Measurements from ENCODE around the gene FAM47E.
A peak's percentile ranks its signal among the peaks of the same experiment; 100 is the strongest.

The FAM47E gene

DNA sequence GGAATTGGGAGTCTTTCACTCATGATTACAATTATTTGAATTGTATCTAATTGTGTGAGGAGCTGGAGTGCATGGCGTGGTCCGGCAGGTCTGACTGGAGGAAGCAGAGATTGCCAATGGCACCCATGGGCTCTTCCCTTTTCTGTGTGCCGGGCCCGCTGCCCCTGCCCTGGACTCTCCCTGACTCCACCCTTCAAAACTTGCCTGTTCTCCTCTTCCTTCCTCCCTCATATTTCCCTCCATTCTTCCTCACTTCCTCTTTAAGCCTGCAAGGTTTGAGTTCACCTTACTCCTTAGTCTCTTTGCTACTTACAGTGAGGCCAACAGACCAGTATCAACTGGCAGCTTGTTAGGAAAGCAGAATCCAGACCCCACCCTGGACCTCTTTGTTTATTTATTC, 48.5 kb downstream of the FAM47E start:
- H3K4me3 ChIP-seq (ENCODE audit: low read depth, low read length) = no peak overlapping the region
- H3K27me3 ChIP-seq (replicated peaks) = no peaks in the 10 kb centered on the region
- H3K36me3 ChIP-seq (replicated peaks) = no peaks in the 10 kb centered on the region
- in situ Hi-C loops (cut with HindIII; ENCODE audit: low pct_ligation_motif_present, low sequenced_read_pairs) = no loop called here
- no peak for DNase-seq
- H3K27ac ChIP-seq = no peak overlapping the region
- TF ChIP-seq, protein P1, sequence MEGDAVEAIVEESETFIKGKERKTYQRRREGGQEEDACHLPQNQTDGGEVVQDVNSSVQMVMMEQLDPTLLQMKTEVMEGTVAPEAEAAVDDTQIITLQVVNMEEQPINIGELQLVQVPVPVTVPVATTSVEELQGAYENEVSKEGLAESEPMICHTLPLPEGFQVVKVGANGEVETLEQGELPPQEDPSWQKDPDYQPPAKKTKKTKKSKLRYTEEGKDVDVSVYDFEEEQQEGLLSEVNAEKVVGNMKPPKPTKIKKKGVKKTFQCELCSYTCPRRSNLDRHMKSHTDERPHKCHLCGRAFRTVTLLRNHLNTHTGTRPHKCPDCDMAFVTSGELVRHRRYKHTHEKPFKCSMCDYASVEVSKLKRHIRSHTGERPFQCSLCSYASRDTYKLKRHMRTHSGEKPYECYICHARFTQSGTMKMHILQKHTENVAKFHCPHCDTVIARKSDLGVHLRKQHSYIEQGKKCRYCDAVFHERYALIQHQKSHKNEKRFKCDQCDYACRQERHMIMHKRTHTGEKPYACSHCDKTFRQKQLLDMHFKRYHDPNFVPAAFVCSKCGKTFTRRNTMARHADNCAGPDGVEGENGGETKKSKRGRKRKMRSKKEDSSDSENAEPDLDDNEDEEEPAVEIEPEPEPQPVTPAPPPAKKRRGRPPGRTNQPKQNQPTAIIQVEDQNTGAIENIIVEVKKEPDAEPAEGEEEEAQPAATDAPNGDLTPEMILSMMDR (IDR thresholded peaks at IDR 0.05; ENCODE audit: low read depth, low read length, missing control alignments) = no peak

DNA sequence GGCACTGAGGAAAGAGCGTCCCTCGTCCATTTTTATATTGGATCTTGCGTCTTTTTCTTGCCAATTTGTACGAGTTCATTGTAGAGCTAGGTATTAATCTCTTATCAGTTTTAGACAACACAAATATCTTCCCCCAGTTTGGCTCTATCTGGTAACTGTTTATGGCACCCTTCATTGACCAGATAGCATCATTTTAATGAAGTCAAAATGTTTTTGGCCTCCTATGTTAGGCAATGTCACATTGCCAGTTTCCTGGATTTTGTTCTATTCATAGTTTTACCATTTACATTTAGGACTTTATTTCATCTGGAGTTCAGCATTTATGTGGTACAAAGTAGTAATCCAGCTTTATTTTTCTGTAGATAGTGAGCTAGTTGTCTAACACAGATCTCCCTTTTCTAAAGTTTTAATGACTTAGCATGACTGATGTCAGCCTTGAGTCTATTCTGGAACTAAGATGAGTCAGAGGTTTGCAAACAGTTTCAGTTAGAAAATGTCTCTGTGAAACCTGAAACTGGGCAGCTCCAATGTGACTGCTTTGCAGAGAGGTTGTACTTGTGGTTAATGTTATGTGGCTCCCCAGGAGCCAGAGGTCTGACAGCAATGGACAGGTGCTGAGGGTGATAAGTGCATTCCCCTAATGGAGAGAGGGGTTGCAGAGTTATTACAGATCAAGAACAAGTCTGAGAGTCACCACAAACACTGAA, 49.7 kb downstream of the FAM47E start:
- Histone ChIP-seq H3K27me3 (replicated peaks) (no peaks in the 10 kb centered on the region), H3K27ac (no peak overlapping the region), H3K36me3 (replicated peaks) (no peaks in the 10 kb centered on the region), H3K4me3 (ENCODE audit: low read depth, low read length) (no peak overlapping the region)
- TF ChIP-seq, protein P1 (IDR thresholded peaks at IDR 0.05; ENCODE audit: low read depth, low read length, missing control alignments) = no peak
- peak; percentile 67 for DNase-seq
- in situ Hi-C loops (cut with HindIII; ENCODE audit: low pct_ligation_motif_present, low sequenced_read_pairs) = no loop called here

DNA sequence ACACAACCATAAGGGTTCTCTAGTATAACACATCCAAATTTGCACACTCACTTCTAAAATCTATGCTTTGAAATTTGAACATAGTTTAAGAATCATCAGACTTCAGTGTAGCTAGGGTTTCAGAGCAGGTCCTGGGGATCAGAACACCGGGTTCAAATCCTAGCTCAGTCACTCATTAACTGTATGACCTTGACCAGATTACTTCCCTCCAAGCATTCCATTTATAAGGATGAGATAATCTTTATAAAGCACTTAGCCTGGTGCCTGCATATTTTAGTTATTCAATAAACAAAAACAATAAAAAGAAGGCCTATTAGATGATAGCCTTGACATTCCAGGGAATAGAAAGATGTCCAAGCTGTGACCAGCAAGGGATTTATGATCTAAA, 50.2 kb downstream of the FAM47E start:
- Histone ChIP-seq H3K36me3 (replicated peaks) (no peaks in the 10 kb centered on the region), H3K4me3 (ENCODE audit: low read depth, low read length) (no peak overlapping the region), H3K27me3 (replicated peaks) (no peaks in the 10 kb centered on the region), H3K27ac (no peak overlapping the region)
- in situ Hi-C loops (cut with HindIII; ENCODE audit: low pct_ligation_motif_present, low sequenced_read_pairs) = no loop called here
- DNase-seq = no peak
- TF ChIP-seq, protein P1 (IDR thresholded peaks at IDR 0.05; ENCODE audit: low read depth, low read length, missing control alignments) = no peak

DNA sequence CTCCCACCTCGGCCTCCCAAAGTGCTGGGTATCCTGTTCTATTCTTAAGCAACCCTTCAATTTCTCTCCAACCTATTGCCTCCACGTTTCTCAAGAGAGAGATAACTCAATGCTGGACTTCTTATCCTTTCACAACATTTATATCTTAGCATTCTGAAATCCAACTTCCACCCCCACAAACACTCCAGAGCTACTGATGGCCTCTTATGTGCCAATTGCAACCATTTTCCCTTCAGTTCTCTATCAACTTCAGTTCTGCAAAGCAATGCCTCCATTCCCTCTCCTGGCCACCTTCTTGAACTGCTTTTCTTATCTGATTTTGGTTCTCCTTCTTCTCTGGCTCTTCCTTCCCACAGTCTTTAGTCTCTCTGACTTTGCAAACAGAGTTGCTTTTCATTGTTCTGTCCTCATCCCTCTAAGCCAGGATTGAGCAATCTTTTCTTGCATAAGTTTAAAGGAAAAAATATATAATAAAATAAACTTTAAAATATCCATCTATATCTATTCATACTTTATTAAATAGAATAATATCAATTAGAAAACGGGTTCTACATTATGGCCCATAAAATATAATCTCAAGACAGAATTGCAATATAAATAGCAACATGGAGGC, 51.4 kb downstream of the FAM47E start:
- in situ Hi-C loops (cut with HindIII; ENCODE audit: low pct_ligation_motif_present, low sequenced_read_pairs) = no loop called here

DNA sequence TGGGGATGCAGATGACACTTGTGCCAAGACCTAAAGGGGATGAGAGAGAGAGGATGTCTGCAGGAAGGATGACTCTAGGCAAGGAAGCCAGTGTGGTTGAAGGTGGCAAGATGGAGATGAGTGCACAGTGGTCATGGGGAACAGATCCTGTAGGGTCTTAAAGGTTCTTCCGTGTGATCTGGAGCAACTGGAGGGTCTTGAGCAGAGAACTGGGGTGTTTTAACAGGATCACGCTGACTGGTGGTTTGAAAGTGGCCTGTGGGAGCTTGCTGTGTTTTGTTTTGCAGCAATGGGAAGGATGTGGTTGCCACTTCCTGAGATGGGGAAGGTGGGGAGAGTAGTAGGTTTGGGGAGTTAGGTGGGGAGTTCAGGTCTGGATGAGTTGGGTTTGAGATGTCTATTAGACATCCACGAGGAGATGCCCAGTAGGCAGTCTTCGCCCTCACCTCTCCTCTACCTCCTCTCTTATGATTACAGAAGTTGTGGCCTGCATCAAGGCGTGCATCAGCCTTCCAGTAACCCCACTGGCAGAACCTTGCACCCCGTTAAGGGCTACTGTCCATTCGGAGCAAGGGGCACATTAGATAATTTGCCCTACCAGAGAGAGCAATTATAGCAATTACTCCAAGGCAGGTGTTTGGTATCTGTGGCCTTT, 53.6 kb downstream of the FAM47E start:
- no peak for DNase-seq
- in situ Hi-C loops (cut with HindIII; ENCODE audit: low pct_ligation_motif_present, low sequenced_read_pairs) = no loop called here
- Histone ChIP-seq H3K4me3 (ENCODE audit: low read depth, low read length) (peak overlapping the region; percentile 77), H3K27me3 (replicated peaks) (no peaks in the 10 kb centered on the region), H3K27ac (no peak overlapping the region), H3K36me3 (replicated peaks) (no peaks in the 10 kb centered on the region)
- TF ChIP-seq, protein P1 (IDR thresholded peaks at IDR 0.05; ENCODE audit: low read depth, low read length, missing control alignments) = no peak

More for the DNA sequence above, 51.4 kb downstream of the FAM47E start:
- TF ChIP-seq, protein P1 (IDR thresholded peaks at IDR 0.05; ENCODE audit: low read depth, low read length, missing control alignments) = no peak
- Histone ChIP-seq H3K27me3 (replicated peaks) (no peaks in the 10 kb centered on the region), H3K27ac (no peak overlapping the region), H3K36me3 (replicated peaks) (no peaks in the 10 kb centered on the region), H3K4me3 (ENCODE audit: low read depth, low read length) (no peak overlapping the region)
- no peak for DNase-seq
